Nephron (organoid): Measurements from ENCODE around the gene OR52N5.

Experiments used
- H3K27ac Mint-ChIP-seq, 3 experiments: 2 replicates each; pipeline ENCODE4 v1.8.0; 2020; ENCODE audit warnings: mixed read lengths in 3 of 3, mild to moderate bottlenecking in 2 of 3, moderate library complexity in 1 of 3
- H3K27me3 Mint-ChIP-seq: 2 replicates; pipeline ENCODE4 v1.8.0; 2021; ENCODE audit warnings: low read depth, mild to moderate bottlenecking, moderate library complexity, mixed read lengths
- H3K36me3 Mint-ChIP-seq: 2 replicates; pipeline ENCODE4 v1.8.0; 2020; ENCODE audit warnings: low read depth, mixed read lengths
- H3K4me1 Mint-ChIP-seq: 2 replicates; pipeline ENCODE4 v1.8.0; 2020; ENCODE audit warnings: mixed read lengths
- H3K4me3 Mint-ChIP-seq, 3 experiments: 2 replicates each; pipeline ENCODE4 v1.8.0; 2020; ENCODE audit warnings: mild to moderate bottlenecking in 3 of 3, mixed read lengths in 3 of 3, moderate library complexity in 2 of 3
- H3K9me3 Mint-ChIP-seq: 2 replicates; pipeline ENCODE4 v1.8.0; 2020; ENCODE audit warnings: mixed read lengths
- CTCF ChIP-seq, 3 experiments: fragments of 200-600 bp; sonication (generic); IDR thresholded peaks; one replicate each; pipeline ENCODE4 v1.5.0; 2021; ENCODE audit warnings: antibody characterized with exemption in 3 of 3; ENCODE audit not compliant: unreplicated experiment in 3 of 3

Gene OR52N5

GRCh38 chr11:5783255-5783654 is at the start of gene OR52N5:
Gene OR52N5 (minus strand): TSS chr11:5783355. CDS start chr11:5778634, 4,721 bp downstream.
- no peaks in the 10 kb centered on the region for H3K4me1 Mint-ChIP-seq
- TF ChIP-seq CTCF (IDR thresholded peaks at IDR 0.05; ENCODE audit: unreplicated experiment in 3 of 3): no peak
- H3K4me3 Mint-ChIP-seq: no peak within 1 kb of the TSS
- no peaks in the 10 kb centered on the region for H3K9me3 Mint-ChIP-seq
- H3K27me3 Mint-ChIP-seq: no peaks in the 10 kb centered on the region
- no peak within 1 kb of the TSS for H3K27ac Mint-ChIP-seq
- H3K36me3 Mint-ChIP-seq: no peaks in the 10 kb centered on the region

GRCh38 chr11:5831196-5831829 is 48.2 kb upstream of the OR52N5 start:
- no peak overlapping the region for H3K27ac Mint-ChIP-seq
- no peaks in the 10 kb centered on the region for H3K4me1 Mint-ChIP-seq
- no peak overlapping the region for H3K4me3 Mint-ChIP-seq
- H3K9me3 Mint-ChIP-seq: peaks cover 2% of the 10 kb centered on the region
- H3K36me3 Mint-ChIP-seq: no peaks in the 10 kb centered on the region
- H3K27me3 Mint-ChIP-seq: no peaks in the 10 kb centered on the region
- TF ChIP-seq CTCF (IDR thresholded peaks at IDR 0.05; ENCODE audit: unreplicated experiment in 3 of 3): no peak

- no peak for TF ChIP-seq CTCF (IDR thresholded peaks at IDR 0.05; ENCODE audit: unreplicated experiment in 3 of 3)
- no peaks in the 10 kb centered on the region for H3K4me1 Mint-ChIP-seq
- no peak overlapping the region for H3K4me3 Mint-ChIP-seq
- H3K36me3 Mint-ChIP-seq: no peaks in the 10 kb centered on the region
- peaks cover 6% of the 10 kb centered on the region for H3K27me3 Mint-ChIP-seq
- H3K9me3 Mint-ChIP-seq: no peaks in the 10 kb centered on the region
- no peak overlapping the region for H3K27ac Mint-ChIP-seq
Measured at GRCh38 chr11:5818245-5818886, 35.2 kb upstream of the OR52N5 start.

GRCh38 chr11:5815534-5815933 is 32.4 kb upstream of the OR52N5 start:
- Mint-ChIP-seq H3K4me3 (no peak overlapping the region), H3K9me3 (no peaks in the 10 kb centered on the region), H3K27ac (no peak overlapping the region), H3K27me3 (peaks cover 3% of the 10 kb centered on the region), H3K4me1 (no peaks in the 10 kb centered on the region), H3K36me3 (no peaks in the 10 kb centered on the region)
- TF ChIP-seq CTCF (IDR thresholded peaks at IDR 0.05; ENCODE audit: unreplicated experiment in 3 of 3): no peak

GRCh38 chr11:5809905-5810795 is 27.0 kb upstream of the OR52N5 start:
- Mint-ChIP-seq H3K36me3 (no peaks in the 10 kb centered on the region), H3K4me1 (peaks cover 5% of the 10 kb centered on the region), H3K4me3 (no peak overlapping the region), H3K27me3 (peaks cover 16% of the 10 kb centered on the region), H3K9me3 (no peaks in the 10 kb centered on the region), H3K27ac (no peak overlapping the region)
- no peak for TF ChIP-seq CTCF (IDR thresholded peaks at IDR 0.05; ENCODE audit: unreplicated experiment in 3 of 3)
